Measurements from ENCODE around the gene ARID3C. TPM values are rescaled to one million over a fixed set of nuclear protein-coding genes. Genes with fewer than 3 reads are reported as not detected.

Gene ARID3C
- total and polyA plus RNA-seq, 2 donors (not counting 3 experiments of a cell fraction or from before 2014, with no cell fraction given): not detected

GRCh38 chr9:34581318-34581717, 47.5 kb downstream of the ARID3C start:
- no peaks in the 10 kb centered on the region for H3K9me3 ChIP-seq (replicated peaks; ENCODE audit: control insufficient read depth, insufficient read depth, low read length)
- no peaks in the 10 kb centered on the region for H3K9me1 ChIP-seq (replicated peaks; ENCODE audit: control insufficient read depth, extremely low read depth, insufficient read depth, low read length)
- H3K4me3 ChIP-seq (replicated peaks in 1 of 3; ENCODE audit: insufficient read depth in 1 of 3, low read depth in 1 of 3, low read length in 3 of 3): no peak overlapping the region
- H4K20me1 ChIP-seq (replicated peaks; ENCODE audit: control insufficient read depth, extremely low read depth, insufficient read depth, low read length): no peaks in the 10 kb centered on the region
- CTCF ChIA-PET: interaction anchor here (2.0 to 8.5 kb wide), 5 partner anchors 11 to 177 kb away, joined by 7 to 106 read pairs (median 13); no protein-coding TSS in a partner anchor
- BruUV-seq (replicated peaks): no TSS peak
- dilution Hi-C loops (cut with MboI; ENCODE audit: extremely low pct_ligation_motif_present, low sequenced_read_pairs): no loop called here
- H3K27me3 ChIP-seq (ENCODE audit: control insufficient read depth in 2 of 2, insufficient read depth in 2 of 2, low read length in 2 of 2): peaks cover 73 to 75% of the 10 kb centered on the region in 2 experiments
- FAIRE-seq: no peak
- H3K79me2 ChIP-seq (ENCODE audit: control insufficient read depth, insufficient read depth, low read length): no peaks in the 10 kb centered on the region
- no peak for DNase-seq (ENCODE audit: low read depth, low spot score)
- TF ChIP-seq JUN (IDR thresholded peaks at IDR 0.05; ENCODE audit: borderline replicate concordance, insufficient read depth, insufficient read length, low read depth): no peak
- no peak for TF ChIP-seq POLR2AphosphoS5 (IDR thresholded peaks at IDR 0.05; ENCODE audit: insufficient read depth, low read depth, low read length)
- TF ChIP-seq, protein P1, sequence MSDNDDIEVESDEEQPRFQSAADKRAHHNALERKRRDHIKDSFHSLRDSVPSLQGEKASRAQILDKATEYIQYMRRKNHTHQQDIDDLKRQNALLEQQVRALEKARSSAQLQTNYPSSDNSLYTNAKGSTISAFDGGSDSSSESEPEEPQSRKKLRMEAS (IDR thresholded peaks at IDR 0.05; ENCODE audit: insufficient read depth, insufficient read length): no peak
- TF ChIP-seq CTCF (IDR thresholded peaks at IDR 0.05; ENCODE audit: extremely low read depth in 1 of 2, insufficient read depth in 1 of 2, low read depth in 1 of 2, low read length in 2 of 2): no peak
- TF ChIP-seq MYC (IDR thresholded peaks at IDR 0.05; ENCODE audit: low read depth, low read length): no peak
- no peak for TF ChIP-seq FOS (IDR thresholded peaks at IDR 0.05; ENCODE audit: borderline replicate concordance, insufficient read depth, low read length)
- TF ChIP-seq EZH2 (IDR thresholded peaks at IDR 0.05; ENCODE audit: borderline replicate concordance, low read depth, low read length, severe bottlenecking): no peak
- TF ChIP-seq GATA2 (IDR thresholded peaks at IDR 0.05; ENCODE audit: insufficient read depth, insufficient read length, low read depth, low read length): no peak
- TF ChIP-seq POLR2A (IDR thresholded peaks at IDR 0.05; ENCODE audit: low read depth, low read length): no peak
- H3K9ac ChIP-seq (replicated peaks; ENCODE audit: extremely low read depth, insufficient read depth, low read length): no peak overlapping the region
- H2AFZ ChIP-seq (ENCODE audit: low read depth, low read length): no peak overlapping the region
- no peak overlapping the region for H3K27ac ChIP-seq (ENCODE audit: insufficient read depth, low read depth, low read length)
- H3K4me2 ChIP-seq (ENCODE audit: insufficient read depth, low read length): no peak overlapping the region
- intact Hi-C loops (cut with micrococcal nuclease): no loop called here
- no peaks in the 10 kb centered on the region for H3K4me1 ChIP-seq (ENCODE audit: control insufficient read depth, extremely low read depth, insufficient read depth, low read length)
- H3K36me3 ChIP-seq (ENCODE audit: control insufficient read depth in 2 of 2, extremely low read depth in 1 of 2, insufficient read depth in 2 of 2, low read length in 2 of 2): no peaks in the 10 kb centered on the region
- POLR2A ChIA-PET: no interaction called here

Data from endothelial cell of umbilical vein (primary cell).